ENCODE data around the gene SART1. TPM values are rescaled to one million over a fixed set of nuclear protein-coding genes. Genes with fewer than 3 reads are reported as not detected.
A peak's percentile ranks its signal among the peaks of the same experiment; 100 is the strongest.

The SART1 gene
- total RNA-seq, 4 donors from 2014 or later: 49.6 to 73.7 (median 62.3) TPM

DNA sequence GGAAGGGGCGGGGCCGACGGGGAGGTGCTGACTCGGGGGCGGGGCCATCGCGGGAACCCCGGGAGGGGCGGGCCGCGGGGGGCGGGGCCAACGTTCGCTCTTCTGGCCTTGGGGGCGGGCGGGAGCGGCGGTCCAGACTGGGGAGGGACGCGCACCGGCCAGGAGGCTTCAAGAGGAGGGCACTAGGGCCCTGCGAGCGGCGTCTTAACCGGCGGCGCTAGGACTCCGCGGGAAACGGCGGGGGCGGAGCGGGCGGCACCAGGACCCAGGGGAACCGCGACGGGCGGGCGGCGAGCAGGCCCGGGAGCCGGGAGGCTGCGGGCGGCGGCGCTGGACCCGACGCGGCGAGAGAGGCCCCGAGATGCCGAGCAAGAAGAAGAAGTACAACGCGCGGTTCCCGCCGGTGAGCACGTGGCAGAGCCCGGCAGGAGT, 42.4 kb upstream of the SART1 start, which contains the start of gene DRAP1:
Gene DRAP1 (plus strand): TSS at position 286 of the 432 bp plus-strand sequence. CDS start 76 bp downstream, at position 362.
- no peaks in the 10 kb centered on the region for H3K9me3 ChIP-seq
- TF ChIP-seq CTCF (IDR thresholded peaks at IDR 0.05) (peak in 1 of 5 experiments; percentile 66), POLR2A (IDR thresholded peaks at IDR 0.05) (peak in 1 of 2 donors; percentile 55), EP300 (IDR thresholded peaks at IDR 0.05) (peak; percentile 43 to 86)
- peaks cover 4 to 56% (median 42%) of the 10 kb centered on the region in 4 donors for H3K4me1 ChIP-seq
- peaks cover 0 to 28% (median 4%) of the 10 kb centered on the region in 3 donors for H3K36me3 ChIP-seq
- H3K27me3 ChIP-seq: no peaks in the 10 kb centered on the region
- H3K4me3 ChIP-seq: peak within 1 kb of the TSS; percentile 76 to 99 (median 88)
- peak; percentile 94 to 98 for DNase-seq (ENCODE audit: low spot score in 2 of 2)
- H3K27ac ChIP-seq: peak within 1 kb of the TSS; percentile 84 to 98 (median 96)
- 0% methylated on average over 29 to 40 of the region's 59 CpGs for WGBS, 2 donors

- Histone ChIP-seq H3K9me3 (no peaks in the 10 kb centered on the region), H3K36me3 (peaks cover 0 to 33% (median 4%) of the 10 kb centered on the region in 3 donors), H3K27me3 (no peaks in the 10 kb centered on the region), H3K4me1 (peaks cover 4 to 52% (median 41%) of the 10 kb centered on the region in 4 donors), H3K4me3 (peak overlapping the region; percentile 60 to 86 (median 72)), H3K27ac (peak overlapping the region in 3 of 4 donors; percentile 83 to 91 (median 87))
- no peak for TF ChIP-seq EP300 (IDR thresholded peaks at IDR 0.05)
- peak in 1 of 2 donors; percentile 4 for TF ChIP-seq POLR2A (IDR thresholded peaks at IDR 0.05)
- TF ChIP-seq CTCF (IDR thresholded peaks at IDR 0.05): no peak
- no peak for DNase-seq (ENCODE audit: low spot score in 2 of 2)
- WGBS, 2 donors: 0 to 1% methylated on average over 43 to 55 of the region's 60 CpGs
Observed at GRCh38 chr11:65919573-65920371, 41.8 kb upstream of the SART1 start.

GRCh38 chr11:65920372-65920802, 41.1 kb upstream of the SART1 start:
- H3K4me1 ChIP-seq: peaks cover 4 to 46% (median 36%) of the 10 kb centered on the region in 4 donors
- peak overlapping the region in 2 of 4 donors; percentile 83 to 87 for H3K27ac ChIP-seq
- 50 to 65% methylated on average over 15 of the region's 15 CpGs for WGBS, 2 donors
- H3K4me3 ChIP-seq: peak overlapping the region; percentile 60 to 86 (median 72)
- H3K9me3 ChIP-seq: no peaks in the 10 kb centered on the region
- peaks cover 0 to 35% (median 4%) of the 10 kb centered on the region in 3 donors for H3K36me3 ChIP-seq
- no peak for DNase-seq (ENCODE audit: low spot score in 2 of 2)
- no peaks in the 10 kb centered on the region for H3K27me3 ChIP-seq
- TF ChIP-seq CTCF (IDR thresholded peaks at IDR 0.05) (no peak), EP300 (IDR thresholded peaks at IDR 0.05) (no peak), POLR2A (IDR thresholded peaks at IDR 0.05) (no peak)

- Histone ChIP-seq H3K27ac (peak overlapping the region in 1 of 4 donors; percentile 87), H3K27me3 (no peaks in the 10 kb centered on the region), H3K4me1 (peaks cover 4 to 39% (median 30%) of the 10 kb centered on the region in 4 donors), H3K4me3 (peak overlapping the region in 1 of 4 donors; percentile 86), H3K9me3 (no peaks in the 10 kb centered on the region), H3K36me3 (peaks cover 0 to 35% (median 4%) of the 10 kb centered on the region in 3 donors)
- no peak for DNase-seq (ENCODE audit: low spot score in 2 of 2)
- WGBS, 2 donors: 65 to 76% methylated on average over 12 of the region's 12 CpGs
- TF ChIP-seq POLR2A (IDR thresholded peaks at IDR 0.05) (no peak), CTCF (IDR thresholded peaks at IDR 0.05) (no peak)
Observed at GRCh38 chr11:65921033-65921555, 40.4 kb upstream of the SART1 start.

Data from tibial nerve (tissue), 4 donors.